Stomach smooth muscle (tissue), 2 donors: ENCODE results near the gene TUBA3C.

Source experiments
- H3K27ac ChIP-seq: one replicate; pipeline ENCODE4 v1.7.0; 2013; ENCODE audit warnings: mild to moderate bottlenecking, low read length, inconsistent platforms
- H3K27me3 ChIP-seq, 2 donors: one replicate each; pipeline ENCODE4 v1.7.0; 2013; ENCODE audit warnings: low read length in 2 of 2; ENCODE audit not compliant: insufficient read depth in 2 of 2, control insufficient read depth in 1 of 2
- H3K36me3 ChIP-seq, 2 donors: one replicate each; pipeline ENCODE4 v1.7.0; 2013; ENCODE audit warnings: low read length in 2 of 2; ENCODE audit not compliant: control insufficient read depth in 2 of 2, insufficient read depth in 2 of 2
- H3K4me1 ChIP-seq: one replicate; pipeline ENCODE4 v1.7.0; 2013; ENCODE audit warnings: low read length; ENCODE audit not compliant: control insufficient read depth, insufficient read depth
- H3K4me3 ChIP-seq, 2 donors: one replicate each; pipeline ENCODE4 v1.7.0; 2013; ENCODE audit warnings: low read length in 2 of 2
- H3K9ac ChIP-seq, 2 donors: one replicate each; pipeline ENCODE4 v1.7.0; 2013; ENCODE audit warnings: low read length in 2 of 2, mild to moderate bottlenecking in 1 of 2
- H3K9me3 ChIP-seq, 2 donors: one replicate each; pipeline ENCODE4 v1.7.0; 2013; ENCODE audit warnings: low read length in 2 of 2; ENCODE audit not compliant: control insufficient read depth in 2 of 2
- donor health status: healthy.
- donor health status: Pancreatic carcinoma.

TUBA3C gene

GRCh38 chr13:19161308-19161707 is 20.3 kb downstream of the TUBA3C start:
- Histone ChIP-seq H3K4me1 (no peaks in the 10 kb centered on the region), H3K4me3 (no peak overlapping the region), H3K9ac (no peak overlapping the region), H3K9me3 (no peaks in the 10 kb centered on the region), H3K27ac (no peak overlapping the region), H3K36me3 (no peaks in the 10 kb centered on the region), H3K27me3 (no peaks in the 10 kb centered on the region)

- H3K4me1 ChIP-seq, result no peaks in the 10 kb centered on the region
- no peaks in the 10 kb centered on the region for H3K36me3 ChIP-seq
- H3K4me3 ChIP-seq, result no peak overlapping the region
- no peak overlapping the region for H3K9ac ChIP-seq
- no peaks in the 10 kb centered on the region for H3K9me3 ChIP-seq
- H3K27ac ChIP-seq, result no peak overlapping the region
- no peaks in the 10 kb centered on the region for H3K27me3 ChIP-seq
These were observed 21.7 kb downstream of the TUBA3C start for GRCh38 chr13:19159761-19160420.

GRCh38 chr13:19159181-19159580 is 22.4 kb downstream of the TUBA3C start:
- no peaks in the 10 kb centered on the region for H3K36me3 ChIP-seq
- H3K9me3 ChIP-seq, result no peaks in the 10 kb centered on the region
- H3K27ac ChIP-seq, result no peak overlapping the region
- H3K9ac ChIP-seq, result no peak overlapping the region
- no peak overlapping the region for H3K4me3 ChIP-seq
- H3K27me3 ChIP-seq, result no peaks in the 10 kb centered on the region
- H3K4me1 ChIP-seq, result no peaks in the 10 kb centered on the region

- H3K4me3 ChIP-seq, result no peak overlapping the region
- H3K9ac ChIP-seq, result no peak overlapping the region
- no peaks in the 10 kb centered on the region for H3K9me3 ChIP-seq
- H3K36me3 ChIP-seq, result no peaks in the 10 kb centered on the region
- no peak overlapping the region for H3K27ac ChIP-seq
- no peaks in the 10 kb centered on the region for H3K27me3 ChIP-seq
- H3K4me1 ChIP-seq, result no peaks in the 10 kb centered on the region
These were observed 23.0 kb downstream of the TUBA3C start for GRCh38 chr13:19158526-19159174.

- no peaks in the 10 kb centered on the region for H3K27me3 ChIP-seq
- H3K4me3 ChIP-seq, result no peak overlapping the region
- H3K27ac ChIP-seq, result no peak overlapping the region
- H3K4me1 ChIP-seq, result no peaks in the 10 kb centered on the region
- H3K9ac ChIP-seq, result no peak overlapping the region
- no peaks in the 10 kb centered on the region for H3K9me3 ChIP-seq
- no peaks in the 10 kb centered on the region for H3K36me3 ChIP-seq
These were observed 23.6 kb downstream of the TUBA3C start for GRCh38 chr13:19158006-19158405.

- no peaks in the 10 kb centered on the region for H3K27me3 ChIP-seq
- H3K4me1 ChIP-seq, result no peaks in the 10 kb centered on the region
- no peak overlapping the region for H3K27ac ChIP-seq
- H3K9ac ChIP-seq, result no peak overlapping the region
- H3K36me3 ChIP-seq, result no peaks in the 10 kb centered on the region
- H3K4me3 ChIP-seq, result no peak overlapping the region
- no peaks in the 10 kb centered on the region for H3K9me3 ChIP-seq
These were observed 24.2 kb downstream of the TUBA3C start for GRCh38 chr13:19157461-19157860.

- Histone ChIP-seq H3K9me3 (no peaks in the 10 kb centered on the region), H3K9ac (no peak overlapping the region), H3K36me3 (no peaks in the 10 kb centered on the region), H3K27me3 (no peaks in the 10 kb centered on the region), H3K4me3 (no peak overlapping the region), H3K27ac (no peak overlapping the region), H3K4me1 (no peaks in the 10 kb centered on the region)
These were observed 25.4 kb downstream of the TUBA3C start for GRCh38 chr13:19156013-19156825.

GRCh38 chr13:19155321-19155861 is 26.2 kb downstream of the TUBA3C start:
- H3K27me3 ChIP-seq, result no peaks in the 10 kb centered on the region
- H3K4me1 ChIP-seq, result no peaks in the 10 kb centered on the region
- H3K27ac ChIP-seq, result no peak overlapping the region
- no peak overlapping the region for H3K9ac ChIP-seq
- H3K36me3 ChIP-seq, result no peaks in the 10 kb centered on the region
- no peaks in the 10 kb centered on the region for H3K9me3 ChIP-seq
- no peak overlapping the region for H3K4me3 ChIP-seq

- no peaks in the 10 kb centered on the region for H3K9me3 ChIP-seq
- no peaks in the 10 kb centered on the region for H3K4me1 ChIP-seq
- H3K36me3 ChIP-seq, result no peaks in the 10 kb centered on the region
- no peak overlapping the region for H3K4me3 ChIP-seq
- H3K9ac ChIP-seq, result no peak overlapping the region
- H3K27me3 ChIP-seq, result no peaks in the 10 kb centered on the region
- H3K27ac ChIP-seq, result no peak overlapping the region
These were observed 26.8 kb downstream of the TUBA3C start for GRCh38 chr13:19154843-19155242.

- Histone ChIP-seq H3K4me1 (no peaks in the 10 kb centered on the region), H3K4me3 (no peak overlapping the region), H3K36me3 (no peaks in the 10 kb centered on the region), H3K27me3 (no peaks in the 10 kb centered on the region), H3K9ac (no peak overlapping the region), H3K27ac (no peak overlapping the region), H3K9me3 (no peaks in the 10 kb centered on the region)
These were observed 27.7 kb downstream of the TUBA3C start for GRCh38 chr13:19153782-19154450.
